Nephron (organoid): Measurements from ENCODE around the gene APPL2.

Experiments
- H3K27ac Mint-ChIP-seq, 3 experiments: 2 replicates each; pipeline ENCODE4 v1.8.0; 2020; ENCODE audit warnings: mixed read lengths in 3 of 3, mild to moderate bottlenecking in 2 of 3, moderate library complexity in 1 of 3
- H3K27me3 Mint-ChIP-seq: 2 replicates; pipeline ENCODE4 v1.8.0; 2021; ENCODE audit warnings: low read depth, mild to moderate bottlenecking, moderate library complexity, mixed read lengths
- H3K36me3 Mint-ChIP-seq: 2 replicates; pipeline ENCODE4 v1.8.0; 2020; ENCODE audit warnings: low read depth, mixed read lengths
- H3K4me1 Mint-ChIP-seq: 2 replicates; pipeline ENCODE4 v1.8.0; 2020; ENCODE audit warnings: mixed read lengths
- H3K4me3 Mint-ChIP-seq, 3 experiments: 2 replicates each; pipeline ENCODE4 v1.8.0; 2020; ENCODE audit warnings: mild to moderate bottlenecking in 3 of 3, mixed read lengths in 3 of 3, moderate library complexity in 2 of 3
- H3K9me3 Mint-ChIP-seq: 2 replicates; pipeline ENCODE4 v1.8.0; 2020; ENCODE audit warnings: mixed read lengths
- CTCF ChIP-seq, 3 experiments: fragments of 200-600 bp; sonication (generic); IDR thresholded peaks; one replicate each; pipeline ENCODE4 v1.5.0; 2021; ENCODE audit warnings: antibody characterized with exemption in 3 of 3; ENCODE audit not compliant: unreplicated experiment in 3 of 3

Gene APPL2

GRCh38 chr12:105235732-105236476 is at the start of gene APPL2:
APPL2 (minus strand) TSS chr12:105236174; CDS start chr12:105236012, 162 bp downstream.
- TF ChIP-seq CTCF (IDR thresholded peaks at IDR 0.05; ENCODE audit: unreplicated experiment in 3 of 3): peak in 2 of 3 experiments; percentile 34 to 56
- Mint-ChIP-seq H3K4me3 (peak within 1 kb of the TSS; percentile 87 to 96 (median 95)), H3K9me3 (no peaks in the 10 kb centered on the region), H3K36me3 (peaks cover 8% of the 10 kb centered on the region), H3K4me1 (peaks cover 26% of the 10 kb centered on the region), H3K27me3 (no peaks in the 10 kb centered on the region), H3K27ac (peak within 1 kb of the TSS; percentile 86 to 96 (median 95))

GRCh38 chr12:105285378-105285777 is 49.4 kb upstream of the APPL2 start:
- Mint-ChIP-seq H3K36me3 (no peaks in the 10 kb centered on the region), H3K9me3 (no peaks in the 10 kb centered on the region), H3K4me3 (no peak overlapping the region), H3K4me1 (no peaks in the 10 kb centered on the region), H3K27me3 (peaks cover 7% of the 10 kb centered on the region), H3K27ac (no peak overlapping the region)
- no peak for TF ChIP-seq CTCF (IDR thresholded peaks at IDR 0.05; ENCODE audit: unreplicated experiment in 3 of 3)

- no peaks in the 10 kb centered on the region for H3K9me3 Mint-ChIP-seq
- no peak for TF ChIP-seq CTCF (IDR thresholded peaks at IDR 0.05; ENCODE audit: unreplicated experiment in 3 of 3)
- no peaks in the 10 kb centered on the region for H3K36me3 Mint-ChIP-seq
- H3K27me3 Mint-ChIP-seq: peaks cover 7% of the 10 kb centered on the region
- no peak overlapping the region for H3K4me3 Mint-ChIP-seq
- H3K4me1 Mint-ChIP-seq: no peaks in the 10 kb centered on the region
- H3K27ac Mint-ChIP-seq: peak overlapping the region in 1 of 3 experiments; percentile 9
Observed at GRCh38 chr12:105281694-105282049, 45.7 kb upstream of the APPL2 start.

- H3K27me3 Mint-ChIP-seq: peaks cover 7% of the 10 kb centered on the region
- H3K36me3 Mint-ChIP-seq: no peaks in the 10 kb centered on the region
- no peak for TF ChIP-seq CTCF (IDR thresholded peaks at IDR 0.05; ENCODE audit: unreplicated experiment in 3 of 3)
- peak overlapping the region in 1 of 3 experiments; percentile 9 for H3K27ac Mint-ChIP-seq
- H3K9me3 Mint-ChIP-seq: no peaks in the 10 kb centered on the region
- no peak overlapping the region for H3K4me3 Mint-ChIP-seq
- H3K4me1 Mint-ChIP-seq: no peaks in the 10 kb centered on the region
Observed at GRCh38 chr12:105280966-105281693, 45.2 kb upstream of the APPL2 start.

- H3K27me3 Mint-ChIP-seq: peaks cover 3% of the 10 kb centered on the region
- no peaks in the 10 kb centered on the region for H3K36me3 Mint-ChIP-seq
Observed at GRCh38 chr12:105279460-105280056, 43.6 kb upstream of the APPL2 start.

More at GRCh38 chr12:105279460-105280056, 43.6 kb upstream of the APPL2 start:
- Mint-ChIP-seq H3K4me3 (no peak overlapping the region), H3K27ac (no peak overlapping the region), H3K9me3 (peaks cover 2% of the 10 kb centered on the region), H3K4me1 (no peaks in the 10 kb centered on the region)
- TF ChIP-seq CTCF (IDR thresholded peaks at IDR 0.05; ENCODE audit: unreplicated experiment in 3 of 3): peak; percentile 31 to 51 (median 42)
